Measurements from ENCODE around the gene ALKBH6. TPM values are rescaled to one million over a fixed set of nuclear protein-coding genes. Genes with fewer than 3 reads are reported as not detected.
"Not testable (repeated sequence)": the region's sequence is repeated elsewhere in the genome, so short reads cannot be mapped to it uniquely, and the experiment has no call there.

ALKBH6 gene
- total and polyA plus RNA-seq, 4 donors: 6.3 to 11.8 (median 8.8) TPM

GRCh38 chr19:35983177-35983576, 30.8 kb downstream of the ALKBH6 start:
- Histone ChIP-seq H3K9me3 (ENCODE audit: control insufficient read depth in 4 of 4, low read length in 3 of 4) (no peaks in the 10 kb centered on the region), H3K27ac (ENCODE audit: low read depth in 1 of 2, low read length in 2 of 2) (no peak overlapping the region), H3K36me3 (ENCODE audit: control insufficient read depth in 4 of 4, insufficient read depth in 3 of 4, low read depth in 1 of 4, low read length in 3 of 4) (no peaks in the 10 kb centered on the region), H3K9ac (ENCODE audit: low read depth in 1 of 2, low read length in 2 of 2) (no peak overlapping the region), H3K4me1 (ENCODE audit: control insufficient read depth in 4 of 4, insufficient read depth in 4 of 4, low read length in 3 of 4) (peaks cover 0 to 4% (median 0%) of the 10 kb centered on the region in 4 donors), H3K4me3 (ENCODE audit: low read depth in 1 of 3, low read length in 3 of 3) (no peak overlapping the region), H3K27me3 (ENCODE audit: control insufficient read depth in 4 of 4, insufficient read depth in 4 of 4, low read length in 3 of 4) (peaks cover 0 to 4% (median 0%) of the 10 kb centered on the region in 4 donors)
- WGBS: 77% methylated on average over 8 of the region's 8 CpGs
- DNase-seq (ENCODE audit: low spot score): no peak
- TF ChIP-seq CTCF (IDR thresholded peaks at IDR 0.05; ENCODE audit: low read depth, low read length, missing input control): no peak
- no peak for TF ChIP-seq ATF3 (IDR thresholded peaks at IDR 0.05)
- no peak for TF ChIP-seq REST (IDR thresholded peaks at IDR 0.05)
- no peak for TF ChIP-seq MAX (IDR thresholded peaks at IDR 0.05)
- no peak for TF ChIP-seq ZBTB33 (IDR thresholded peaks at IDR 0.05)

GRCh38 chr19:35980997-35981396, 33.0 kb downstream of the ALKBH6 start:
- WGBS: 80% methylated on average over 4 of the region's 4 CpGs
- not testable (repeated sequence) for H3K4me1 ChIP-seq (ENCODE audit: control insufficient read depth in 4 of 4, insufficient read depth in 4 of 4, low read length in 3 of 4); H3K27me3 ChIP-seq (ENCODE audit: control insufficient read depth in 4 of 4, insufficient read depth in 4 of 4, low read length in 3 of 4)

GRCh38 chr19:35978832-35979365, 35.1 kb downstream of the ALKBH6 start:
- H3K4me3 ChIP-seq (ENCODE audit: low read depth in 1 of 3, low read length in 3 of 3): no peak overlapping the region
- no peak for TF ChIP-seq JUND (IDR thresholded peaks at IDR 0.05)
- no peak overlapping the region for H3K9ac ChIP-seq (ENCODE audit: low read depth in 1 of 2, low read length in 2 of 2)
- H3K27ac ChIP-seq (ENCODE audit: low read depth in 1 of 2, low read length in 2 of 2): no peak overlapping the region
- no peaks in the 10 kb centered on the region for H3K4me1 ChIP-seq (ENCODE audit: control insufficient read depth in 4 of 4, insufficient read depth in 4 of 4, low read length in 3 of 4)
- H3K9me3 ChIP-seq (ENCODE audit: control insufficient read depth in 4 of 4, low read length in 3 of 4): no peaks in the 10 kb centered on the region
- 65% methylated on average over 20 of the region's 20 CpGs for WGBS
- DNase-seq (ENCODE audit: low spot score): no peak
- no peaks in the 10 kb centered on the region for H3K27me3 ChIP-seq (ENCODE audit: control insufficient read depth in 4 of 4, insufficient read depth in 4 of 4, low read length in 3 of 4)
- no peaks in the 10 kb centered on the region for H3K36me3 ChIP-seq (ENCODE audit: control insufficient read depth in 4 of 4, insufficient read depth in 3 of 4, low read depth in 1 of 4, low read length in 3 of 4)

More at GRCh38 chr19:35980997-35981396, 33.0 kb downstream of the ALKBH6 start:
- not testable (repeated sequence) for H3K9me3 ChIP-seq (ENCODE audit: control insufficient read depth in 4 of 4, low read length in 3 of 4); H3K27ac ChIP-seq (ENCODE audit: low read depth in 1 of 2, low read length in 2 of 2); H3K36me3 ChIP-seq (ENCODE audit: control insufficient read depth in 4 of 4, insufficient read depth in 3 of 4, low read depth in 1 of 4, low read length in 3 of 4); H3K4me3 ChIP-seq (ENCODE audit: low read depth in 1 of 3, low read length in 3 of 3); DNase-seq (ENCODE audit: low spot score); H3K9ac ChIP-seq (ENCODE audit: low read depth in 1 of 2, low read length in 2 of 2)
